ENCODE data around the gene TMEM14C.
A peak's percentile ranks its signal among the peaks of the same experiment; 100 is the strongest.
"Not testable (repeated sequence)": the region's sequence is repeated elsewhere in the genome, so short reads cannot be mapped to it uniquely, and the experiment has no call there.

The TMEM14C gene

DNA sequence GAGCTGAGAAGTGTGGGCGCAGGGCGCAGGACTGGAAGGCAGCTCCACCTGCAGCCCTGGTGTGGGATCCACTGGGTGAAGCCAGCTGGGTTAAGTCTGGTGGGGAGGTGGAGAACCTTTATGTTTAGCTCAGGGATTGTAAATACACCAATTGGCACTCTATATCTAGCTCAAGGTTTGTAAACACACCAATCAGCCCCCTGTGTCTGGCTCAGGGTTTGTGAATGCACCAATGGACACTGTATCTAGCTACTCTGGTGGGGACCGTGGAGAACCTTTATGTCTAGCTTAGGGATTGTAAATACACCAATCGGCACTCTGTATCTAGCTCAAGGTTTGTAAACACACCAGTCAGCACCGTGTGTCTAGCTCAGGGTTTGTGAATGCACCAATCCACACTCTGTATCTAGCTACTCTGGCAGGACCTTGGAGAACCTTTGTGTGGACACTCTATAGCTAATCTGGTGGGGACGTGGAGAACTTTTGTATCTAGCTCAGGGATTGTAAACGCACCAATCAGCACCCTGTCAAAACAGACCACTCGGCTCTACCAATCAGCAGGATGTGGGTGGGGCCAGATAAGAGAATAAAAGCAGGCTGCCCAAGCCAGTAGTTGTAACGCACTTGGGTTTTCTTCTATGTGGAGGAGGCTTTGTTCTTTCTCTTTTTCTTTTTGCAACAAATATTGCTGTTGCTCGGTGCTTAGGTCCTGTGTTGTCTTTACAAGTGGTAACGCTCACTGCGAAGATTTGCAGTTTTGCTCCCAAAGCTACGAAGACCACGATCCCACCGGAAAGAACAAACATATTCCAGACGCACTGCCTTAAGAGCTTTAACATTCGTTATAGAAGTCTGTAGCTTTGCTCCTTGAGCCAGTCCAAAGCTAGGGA, 1.7 kb upstream of the TMEM14C start:
- DNase-seq (ENCODE audit: low spot score): not testable (repeated sequence)

DNA sequence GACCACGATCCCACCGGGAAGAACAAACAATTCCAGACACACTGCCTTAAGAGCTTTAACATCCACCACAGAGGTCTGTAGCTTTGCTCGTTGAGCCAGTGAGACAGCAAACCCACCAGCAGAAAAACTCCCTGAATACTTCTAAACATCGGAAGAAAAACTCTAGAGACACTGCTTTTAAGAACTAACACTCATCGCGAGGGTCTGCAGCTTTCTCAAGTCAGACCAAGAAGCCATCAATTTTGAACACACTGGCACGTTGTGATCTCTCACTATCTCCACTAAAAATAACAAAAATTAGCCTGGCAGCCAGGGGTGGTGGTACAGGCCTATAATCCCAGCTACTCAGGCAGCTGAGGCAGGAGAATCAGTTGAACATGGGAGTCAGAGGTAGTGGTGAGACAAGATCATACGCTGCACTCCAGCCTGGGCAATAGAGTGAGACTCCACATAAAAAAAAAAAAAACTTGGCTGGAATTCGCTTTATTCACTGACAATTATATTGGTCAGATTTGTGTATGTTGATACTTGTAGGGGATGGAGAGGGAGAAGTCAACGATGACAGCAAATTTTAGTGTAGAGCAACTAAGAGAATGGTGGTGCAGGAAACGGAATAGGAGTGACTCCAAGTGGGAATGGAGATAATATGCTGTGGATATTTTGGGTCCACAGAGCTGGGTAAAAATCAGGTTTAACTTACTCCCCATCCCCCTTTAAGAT, 860 bp upstream of the TMEM14C start:
- no peak for DNase-seq (ENCODE audit: low spot score)

DNA sequence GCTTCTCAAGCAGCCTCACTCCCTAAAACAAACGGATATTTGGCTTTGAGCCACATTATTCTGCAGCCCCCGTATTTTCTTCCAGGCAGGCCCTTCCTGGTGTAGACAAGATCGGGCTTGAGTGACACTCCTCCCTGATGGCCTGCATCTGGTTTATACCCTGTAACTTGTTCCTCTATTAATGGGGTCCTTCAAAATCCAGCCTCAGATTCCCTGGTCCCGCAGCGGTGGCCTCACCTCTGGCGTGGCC, 375 bp upstream of the TMEM14C start:
- no peak for DNase-seq (ENCODE audit: low spot score)

DNA sequence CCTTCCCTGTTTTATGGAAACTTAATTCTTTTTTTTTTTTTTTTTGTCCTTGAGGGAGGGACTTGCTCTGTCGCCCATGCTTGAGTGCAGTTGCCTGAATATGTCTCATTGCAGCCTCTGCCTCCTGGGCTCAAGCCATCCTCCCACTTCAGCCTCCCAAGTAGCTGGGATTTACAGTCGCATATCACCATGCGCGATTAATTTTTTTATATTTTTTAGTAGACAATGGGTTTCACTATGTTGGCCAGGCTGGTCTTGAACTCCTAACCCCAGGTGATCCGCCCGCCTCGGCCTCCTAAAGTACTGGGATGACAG, 654 bp downstream of the TMEM14C start:
- DNase-seq (ENCODE audit: low spot score): no peak

DNA sequence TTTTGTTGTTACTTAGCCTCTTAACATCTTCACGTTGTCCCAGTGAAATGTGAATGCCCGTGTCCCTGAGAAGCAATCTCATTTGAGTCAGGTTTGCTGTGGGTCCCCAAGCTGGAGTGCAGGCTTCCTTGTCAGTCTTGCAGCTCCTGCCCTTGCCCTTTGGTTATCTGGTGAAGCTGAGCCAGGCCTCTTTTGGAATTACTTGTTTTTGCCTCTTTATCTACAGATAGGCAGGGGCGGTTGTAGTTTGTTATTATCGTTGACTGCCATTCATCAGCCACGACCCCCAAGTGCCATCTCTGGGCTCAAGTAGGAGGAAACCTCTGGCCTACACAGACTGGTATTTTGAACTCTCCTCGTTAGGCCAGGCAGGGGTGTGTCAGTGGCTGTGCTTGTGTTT, 2.2 kb downstream of the TMEM14C start:
- DNase-seq (ENCODE audit: low spot score): no peak

DNA sequence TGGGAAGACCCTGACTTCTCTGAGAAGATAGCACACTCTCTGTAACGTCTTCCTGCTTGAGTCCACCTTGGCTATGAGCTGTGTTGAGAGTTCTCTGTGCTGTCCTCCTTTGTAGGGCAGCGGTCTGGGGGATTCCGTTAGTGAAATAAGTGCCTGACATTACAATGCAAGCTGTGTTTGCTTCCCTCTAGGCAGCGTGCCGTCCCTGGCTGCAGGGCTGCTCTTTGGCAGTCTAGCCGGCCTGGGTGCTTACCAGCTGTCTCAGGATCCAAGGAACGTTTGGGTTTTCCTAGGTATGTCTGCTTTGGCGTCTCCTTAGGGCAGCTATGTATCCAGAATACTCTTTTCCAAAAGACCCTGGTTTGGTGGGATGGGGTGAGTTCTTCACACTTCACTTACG, 2.8 kb downstream of the TMEM14C start:
- DNase-seq (ENCODE audit: low spot score): peak; percentile 72

DNA sequence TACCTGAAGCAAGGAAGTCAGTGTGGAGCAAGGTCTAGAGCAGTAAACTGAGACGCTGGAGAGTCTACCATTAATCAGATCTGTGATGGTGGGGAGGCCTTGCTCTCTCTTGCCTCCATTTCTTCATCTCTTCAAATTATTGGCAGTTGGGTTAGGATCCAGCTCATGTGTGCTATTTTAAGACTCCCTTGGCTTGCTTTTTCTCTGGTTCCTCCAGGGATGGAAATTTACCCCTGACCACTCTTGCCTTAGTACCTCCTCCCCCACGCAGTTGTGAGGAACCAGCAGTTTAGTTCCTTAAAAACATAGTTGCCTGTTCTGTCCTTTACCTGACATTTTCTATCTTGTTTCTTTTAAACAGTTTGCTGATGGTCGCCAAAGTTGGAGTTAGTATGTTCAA, 7.4 kb downstream of the TMEM14C start:
- DNase-seq (ENCODE audit: low spot score): peak; percentile 47

DNA sequence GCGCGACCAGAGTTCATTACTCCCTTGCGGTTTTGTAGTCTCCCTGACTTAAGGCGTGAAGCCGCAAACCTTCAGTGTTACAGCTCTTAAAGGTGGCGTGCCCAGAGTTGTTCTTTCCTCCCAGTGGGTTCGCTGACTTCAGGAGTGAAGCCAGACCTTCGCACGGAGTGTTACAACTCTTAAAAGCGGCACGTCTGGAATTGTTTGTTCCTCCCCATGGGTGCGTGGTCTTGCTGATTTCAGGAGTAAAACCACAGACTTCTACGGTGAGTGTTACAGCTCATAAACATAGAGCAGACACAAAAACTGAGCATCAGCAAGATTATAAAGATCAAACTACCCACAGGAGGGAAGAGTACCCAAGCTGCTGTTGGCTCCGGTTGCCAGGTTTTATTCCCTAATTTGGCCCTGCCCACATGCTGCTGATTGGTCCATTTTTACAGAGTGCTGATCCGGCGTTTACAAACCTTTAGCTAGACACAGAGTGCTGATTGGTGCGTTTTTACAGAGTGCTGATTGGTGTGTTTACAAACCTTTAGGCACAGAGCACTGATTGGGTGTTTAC, 10.4 kb downstream of the TMEM14C start:
- no peak for DNase-seq (ENCODE audit: low spot score)

DNA sequence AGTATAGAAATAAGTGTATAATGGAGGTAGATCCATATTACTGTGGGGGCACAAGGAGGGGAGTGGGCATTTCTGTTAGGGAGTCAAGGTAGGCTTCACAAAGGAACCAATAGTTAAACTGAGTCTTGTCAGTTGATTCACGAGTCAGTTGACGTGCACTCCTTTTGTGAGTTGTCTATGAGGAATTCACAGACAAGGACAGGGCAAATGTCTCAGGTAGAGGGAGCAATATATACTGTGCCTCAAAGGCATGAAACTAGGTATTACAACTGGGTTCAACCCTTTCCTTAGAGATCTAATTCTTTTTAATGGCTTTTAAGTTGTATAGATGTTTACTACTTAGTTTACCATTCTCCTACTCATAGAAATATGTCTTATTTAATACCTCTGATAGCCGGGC, 11.0 kb downstream of the TMEM14C start:
- no peak for DNase-seq (ENCODE audit: low spot score)

DNA sequence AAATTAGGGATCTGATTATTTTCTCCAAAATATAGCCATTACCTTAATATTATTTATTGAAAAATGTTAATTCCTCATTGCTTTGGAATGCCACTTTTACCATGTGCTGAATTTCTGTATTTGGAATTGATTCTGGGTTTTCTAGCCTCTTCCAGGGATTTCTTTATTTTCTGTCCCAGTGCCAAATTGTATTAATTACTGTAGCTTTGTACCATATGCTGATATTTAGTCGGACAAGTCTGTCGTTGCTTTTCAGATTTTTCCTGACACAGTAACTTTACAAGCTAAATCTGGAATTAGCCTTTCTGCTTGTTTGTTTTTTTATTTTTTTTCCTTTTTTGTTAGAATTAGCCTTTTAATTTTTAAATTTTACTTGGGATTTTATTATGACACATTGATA, 13.9 kb downstream of the TMEM14C start:
- no peak for DNase-seq (ENCODE audit: low spot score)

DNA sequence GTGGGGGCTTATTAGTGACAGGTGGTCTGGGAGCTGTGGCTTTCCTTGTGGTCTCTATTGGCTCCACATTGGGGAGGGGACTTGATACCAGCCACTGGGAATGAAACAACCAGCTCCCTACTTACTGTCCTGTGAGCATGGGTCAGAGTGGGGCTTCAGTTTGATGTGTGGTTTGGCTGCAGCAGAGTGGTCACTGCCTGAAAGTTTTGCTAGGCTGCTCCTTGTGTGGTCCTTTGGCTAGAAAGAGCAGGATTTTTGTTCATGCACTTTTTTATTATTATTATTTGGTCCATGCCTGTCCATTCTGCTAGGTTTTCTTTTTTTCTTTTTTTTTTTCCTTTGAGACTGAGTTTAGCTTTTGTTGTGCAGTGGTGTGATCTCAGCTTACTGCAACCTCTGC, 17.2 kb downstream of the TMEM14C start:
- DNase-seq (ENCODE audit: low spot score): no peak

DNA sequence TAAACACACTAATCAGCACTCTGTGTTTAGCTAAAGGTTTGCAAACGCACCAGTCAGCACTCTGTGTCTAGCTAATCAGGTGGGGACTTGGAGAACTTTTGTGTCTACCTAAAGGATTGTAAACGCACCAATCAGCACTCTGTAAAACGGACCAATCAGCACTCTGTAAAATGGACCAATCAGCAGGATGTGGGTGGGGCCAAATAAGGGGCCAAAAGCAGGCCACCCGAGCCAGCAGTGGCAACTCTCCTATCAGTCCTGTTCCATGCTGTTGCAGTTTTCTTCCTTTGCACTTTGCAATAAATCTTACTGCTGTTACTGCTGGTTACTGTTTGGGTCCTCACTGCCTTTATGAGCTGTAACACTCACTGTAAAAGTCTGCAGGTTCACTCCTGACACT, 18.8 kb downstream of the TMEM14C start:
- not testable (repeated sequence) for DNase-seq (ENCODE audit: low spot score)

DNA sequence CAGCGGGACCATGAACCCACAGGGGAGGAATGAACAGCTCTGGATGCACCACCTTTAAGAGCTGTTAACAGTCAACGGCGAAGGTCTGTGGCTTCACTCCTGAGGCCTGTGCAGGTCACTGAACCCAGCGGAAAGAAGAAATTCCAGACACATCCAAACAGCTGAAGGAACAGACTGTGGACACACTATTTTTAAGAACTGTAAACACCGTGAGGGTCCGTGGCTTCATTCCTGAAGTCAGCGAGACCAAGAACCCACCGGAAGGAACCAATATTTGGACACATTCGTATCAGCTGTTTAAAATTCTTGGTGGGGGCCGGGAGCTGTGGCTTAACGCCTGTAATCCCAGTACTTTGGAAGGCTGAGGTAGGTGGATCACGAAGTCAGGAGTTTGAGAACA, 19.4 kb downstream of the TMEM14C start:
- no peak for DNase-seq (ENCODE audit: low spot score)

DNA sequence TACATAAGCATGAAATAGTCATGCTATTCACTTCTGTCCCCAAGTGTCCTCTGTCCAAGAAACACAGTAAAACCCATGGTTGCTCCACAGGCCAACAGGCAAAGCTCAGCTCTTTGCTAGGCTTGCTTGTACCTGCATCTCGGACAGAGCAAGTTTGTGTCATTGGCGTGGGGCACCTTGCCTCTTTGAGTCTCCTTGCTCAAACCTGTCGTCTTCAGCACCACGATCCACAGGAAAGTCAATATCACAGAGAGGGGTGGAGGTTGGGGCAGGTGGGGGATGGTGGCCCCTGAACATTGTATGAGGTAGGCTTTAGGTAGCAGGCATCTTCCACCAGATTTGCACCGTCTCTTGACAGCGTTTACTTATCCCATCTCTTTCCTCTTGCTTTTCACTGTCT, 20.6 kb downstream of the TMEM14C start:
- no peak for DNase-seq (ENCODE audit: low spot score)

DNA sequence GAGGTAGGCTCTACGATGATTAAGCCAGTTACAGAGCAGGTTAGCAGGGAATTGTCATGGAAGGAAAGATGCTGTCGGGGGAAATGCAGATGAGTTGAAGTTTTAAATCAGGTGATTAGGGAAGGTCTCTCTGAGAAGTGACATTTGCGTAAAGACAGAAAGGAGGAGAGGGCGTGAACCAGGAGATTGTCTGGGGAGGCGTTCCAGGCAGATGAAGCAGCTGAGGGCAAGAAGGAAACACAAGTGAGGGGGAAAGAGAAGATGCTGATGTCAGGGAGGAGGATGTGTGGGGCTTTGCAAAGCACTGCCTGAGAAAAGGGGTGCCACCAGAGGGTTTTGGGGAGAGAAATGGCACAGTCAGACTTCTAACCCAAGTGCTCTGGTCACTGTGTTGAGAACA, 22.2 kb downstream of the TMEM14C start:
- no peak for DNase-seq (ENCODE audit: low spot score)

DNA sequence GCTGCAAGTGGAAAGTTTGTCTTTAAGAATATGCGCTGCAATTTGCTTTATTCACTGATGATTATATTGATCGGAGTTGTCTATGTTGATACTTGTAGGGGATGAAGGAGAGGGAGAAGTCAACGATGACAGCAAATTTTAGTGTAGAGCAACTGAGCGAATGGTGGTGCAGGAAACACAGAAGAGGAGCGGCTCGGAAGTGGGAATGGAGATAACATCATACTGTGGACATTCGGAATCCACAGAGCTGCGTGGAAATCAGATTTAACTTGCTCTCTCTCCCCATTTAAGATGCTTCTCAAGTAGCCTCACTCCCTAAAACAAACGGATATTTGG, 24.0 kb downstream of the TMEM14C start:
- no peak for DNase-seq (ENCODE audit: low spot score)

DNA sequence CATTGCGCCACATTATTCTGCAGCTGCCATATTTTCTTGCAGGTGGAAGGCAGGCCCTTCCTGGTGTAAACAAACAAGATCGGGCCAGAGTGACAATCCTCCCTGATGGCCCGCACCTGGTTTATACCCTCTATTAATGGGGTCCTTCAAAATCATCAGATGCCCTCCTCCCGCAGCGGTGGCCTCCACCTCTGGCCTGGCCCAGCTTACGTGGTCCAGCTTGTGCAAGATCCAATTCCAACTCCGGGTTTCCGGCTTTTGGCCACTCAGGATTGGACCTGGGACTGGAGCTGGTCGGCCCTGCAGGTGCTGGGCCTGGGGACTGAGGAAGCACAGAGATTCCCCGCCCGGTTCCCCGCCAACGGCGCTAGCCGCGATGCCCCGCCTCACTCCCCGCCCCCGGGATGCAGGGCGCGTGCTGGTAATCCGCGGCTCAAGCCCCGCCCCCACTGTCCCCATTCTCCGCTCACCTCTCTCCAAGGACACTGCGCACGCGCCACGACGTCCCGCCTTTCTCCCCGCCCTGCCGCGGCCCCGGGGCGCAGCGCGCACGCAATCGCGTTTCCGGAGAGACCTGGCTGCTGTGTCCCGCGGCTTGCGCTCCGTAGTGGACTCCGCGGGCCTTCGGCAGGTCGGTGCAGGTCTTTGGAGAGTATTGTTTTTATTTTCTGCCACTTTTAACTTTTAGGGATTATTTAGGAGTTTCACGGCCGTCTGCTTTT, 24.5 kb downstream of the TMEM14C start, which contains the start of gene TMEM14B:
TMEM14B (plus strand) TSS at position 555 of the 722 bp plus-strand sequence. CDS start 1,441 bp downstream, outside the sequence.
- peak; percentile 98 for DNase-seq (ENCODE audit: low spot score)

DNA sequence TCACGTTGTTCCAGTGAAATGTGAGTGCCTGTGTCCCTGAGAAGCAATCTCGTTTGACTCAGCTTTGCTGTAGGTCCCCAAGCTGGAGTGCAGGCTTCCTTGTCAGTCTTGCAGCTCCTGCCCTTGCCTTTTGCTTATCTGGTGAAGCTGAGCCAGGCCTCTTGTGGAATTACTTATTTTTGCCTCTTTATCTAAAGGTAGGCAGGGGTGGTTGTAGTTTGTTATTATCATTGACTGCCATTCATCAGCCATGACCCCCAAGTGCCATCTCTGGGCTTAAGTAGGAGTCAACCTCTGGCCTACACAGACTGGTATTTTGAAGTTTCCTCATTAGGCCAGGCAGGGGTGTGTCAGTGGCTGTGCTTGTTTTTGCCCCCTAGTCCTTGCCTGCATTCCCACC, 26.9 kb downstream of the TMEM14C start:
- DNase-seq (ENCODE audit: low spot score): no peak

DNA sequence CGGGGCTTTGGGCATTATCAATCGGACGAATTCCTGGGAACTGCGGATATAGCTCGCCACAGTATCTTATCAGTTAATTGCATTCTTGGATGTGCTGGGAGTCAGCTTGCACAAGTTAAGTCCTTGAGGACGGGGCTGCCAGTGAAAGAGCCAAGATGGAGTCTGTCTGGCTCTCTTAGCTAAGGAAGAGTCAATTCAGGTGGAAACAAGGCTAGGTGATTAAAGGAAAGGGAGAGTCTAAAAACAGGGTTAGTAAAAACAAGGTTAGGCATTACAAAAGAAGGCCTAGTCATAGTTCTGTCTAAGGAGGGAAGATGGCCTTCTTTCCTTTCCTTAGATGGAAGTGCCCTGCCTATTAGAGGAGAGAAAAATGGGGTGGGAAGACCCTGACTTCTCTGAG, 27.7 kb downstream of the TMEM14C start:
- not testable (repeated sequence) for DNase-seq (ENCODE audit: low spot score)

DNA sequence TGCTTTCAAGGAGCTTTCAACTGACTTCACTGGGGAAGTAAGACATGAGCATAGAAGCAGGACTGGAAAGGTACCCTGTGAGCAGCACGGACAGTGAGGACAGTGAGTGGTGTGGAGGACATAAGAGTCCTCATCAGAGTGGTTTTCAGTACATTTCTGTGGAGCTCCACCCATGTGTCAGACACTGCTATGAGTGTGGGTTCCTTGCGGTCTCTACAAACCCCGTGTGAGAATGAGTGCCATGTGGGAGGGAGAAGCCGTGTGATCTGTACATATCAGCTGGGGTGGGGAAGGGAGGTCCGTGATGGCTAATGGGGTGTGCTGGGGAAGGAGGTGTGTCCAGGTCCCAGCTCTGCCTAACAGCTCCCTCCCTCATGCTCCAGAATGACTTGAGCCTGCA, 28.9 kb downstream of the TMEM14C start:
- DNase-seq (ENCODE audit: low spot score): not testable (repeated sequence)

DNA sequence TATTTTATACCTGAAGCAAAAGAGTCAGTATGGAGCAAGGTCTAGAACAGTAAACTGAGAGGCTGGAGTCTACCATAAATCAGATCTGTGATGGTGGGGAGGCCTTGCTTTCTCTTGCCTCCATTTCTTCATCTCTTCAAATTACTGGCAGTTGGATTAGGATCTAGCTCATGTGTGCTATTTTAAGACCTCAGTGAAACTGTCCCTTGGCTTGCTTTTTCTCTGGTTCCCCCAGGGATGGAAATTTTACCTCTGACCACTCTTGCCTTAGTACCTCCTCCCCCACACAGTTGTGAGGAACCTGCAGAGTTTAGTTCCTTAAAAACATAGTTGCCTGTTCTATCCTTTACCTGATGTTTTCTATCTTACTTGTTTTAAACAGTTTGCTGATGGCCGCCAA, 33.2 kb downstream of the TMEM14C start:
- DNase-seq (ENCODE audit: low spot score): no peak

DNA sequence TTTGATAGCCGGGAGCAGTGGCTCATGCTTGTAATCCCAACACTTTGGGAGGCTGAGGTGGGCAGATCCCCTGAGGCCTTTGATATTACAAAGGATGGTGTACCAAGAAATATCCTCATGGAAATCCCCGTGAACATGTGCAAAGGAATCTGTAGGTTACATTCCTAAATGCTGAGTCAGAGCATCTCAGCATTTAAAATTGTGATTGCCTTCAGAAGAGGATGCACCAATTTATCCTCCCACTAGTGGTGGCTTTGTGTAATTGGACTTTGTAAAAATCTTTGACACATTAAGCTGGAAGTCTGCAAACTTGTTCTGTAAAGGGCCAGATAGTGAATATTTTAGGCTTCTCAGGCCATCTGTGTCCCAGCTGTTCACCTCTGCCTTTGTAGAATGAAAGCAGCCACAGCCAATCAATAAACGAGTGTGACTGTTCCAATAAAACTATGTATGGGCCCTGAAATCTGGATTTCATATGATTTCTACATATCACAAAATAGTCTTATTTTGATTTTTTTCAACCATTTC, 36.5 kb downstream of the TMEM14C start:
- DNase-seq (ENCODE audit: low spot score): peak; percentile 22

DNA sequence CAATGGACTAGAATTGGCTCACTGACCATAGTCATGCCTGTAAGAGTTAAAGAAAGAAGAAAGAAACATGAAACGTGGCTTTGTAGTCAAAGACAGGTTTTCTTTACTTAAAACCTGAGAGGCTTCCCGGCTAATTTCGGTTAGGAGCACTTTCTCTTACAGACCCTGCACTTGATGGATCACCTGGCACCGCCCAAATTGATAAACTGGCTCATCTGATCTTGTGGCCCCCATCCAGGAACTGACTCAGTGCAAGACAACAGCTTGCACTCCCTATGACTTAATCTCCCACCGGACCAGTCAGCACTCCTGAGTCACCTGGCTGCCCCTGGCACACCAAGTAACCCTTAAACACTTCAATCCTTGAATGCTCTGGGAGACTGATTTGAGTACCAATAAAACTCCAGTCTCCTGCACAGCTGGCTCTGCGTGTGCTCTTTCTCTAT, 37.0 kb downstream of the TMEM14C start:
- no peak for DNase-seq (ENCODE audit: low spot score)

All from Ammon's horn (tissue), 1 donor.